Posterior cingulate gyrus (tissue), 11 donors: ENCODE results near the gene LGALSL.

Experiments used
- DNase-seq, 10 donors: peaks; one replicate each; pipeline versions ENCODE4 v3.0.0 to v3.0.0-alpha.2; 2020 to 2021; ENCODE audit warnings: mixed read lengths in 3 of 10
- intact Hi-C: fragments of 100-400 bp; cut with DNase I; formaldehyde crosslinking; loops from one replicate; pipeline ENCODE4 v1.15.1; 2023

The LGALSL gene

GRCh38 chr2:64488050-64488974, 34.4 kb downstream of the LGALSL start:
- intact Hi-C loops: no loop called here
- DNase-seq: peak in 8 of 10 donors; percentile 27 to 92 (median 79)

- intact Hi-C loops: no loop called here
- DNase-seq: no peak
Measured at GRCh38 chr2:64489081-64489751, 35.3 kb downstream of the LGALSL start.

- DNase-seq: no peak
- intact Hi-C loops: no loop called here
Measured at GRCh38 chr2:64491426-64491825, 37.5 kb downstream of the LGALSL start.

- DNase-seq: no peak
- intact Hi-C loops: no loop called here
Measured at GRCh38 chr2:64492272-64492671, 38.3 kb downstream of the LGALSL start.

GRCh38 chr2:64492821-64493220, 38.9 kb downstream of the LGALSL start:
- DNase-seq: no peak
- intact Hi-C loops: no loop called here

DNA sequence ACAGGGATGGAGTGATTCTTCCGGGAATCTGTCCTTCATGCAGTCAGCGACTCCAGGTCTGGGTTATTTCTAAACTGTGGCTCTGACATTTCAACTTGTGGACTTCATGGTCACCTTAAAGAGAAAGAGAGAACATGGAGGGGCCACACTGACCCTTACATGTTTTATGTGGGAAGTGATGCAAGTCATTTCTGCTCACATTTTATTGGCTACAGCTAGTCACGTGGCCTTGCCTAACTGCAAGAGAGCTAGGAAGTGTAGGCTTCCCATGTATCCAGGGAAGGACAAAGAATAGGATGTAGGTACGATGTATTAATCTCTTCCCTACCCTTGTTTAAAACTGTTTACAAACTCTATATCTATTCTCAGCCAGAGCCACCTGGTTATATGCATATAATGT, 39.8 kb downstream of the LGALSL start:
- intact Hi-C loops: no loop called here
- DNase-seq: no peak

GRCh38 chr2:64498438-64498837, 44.5 kb downstream of the LGALSL start:
- intact Hi-C loops: no loop called here

DNA sequence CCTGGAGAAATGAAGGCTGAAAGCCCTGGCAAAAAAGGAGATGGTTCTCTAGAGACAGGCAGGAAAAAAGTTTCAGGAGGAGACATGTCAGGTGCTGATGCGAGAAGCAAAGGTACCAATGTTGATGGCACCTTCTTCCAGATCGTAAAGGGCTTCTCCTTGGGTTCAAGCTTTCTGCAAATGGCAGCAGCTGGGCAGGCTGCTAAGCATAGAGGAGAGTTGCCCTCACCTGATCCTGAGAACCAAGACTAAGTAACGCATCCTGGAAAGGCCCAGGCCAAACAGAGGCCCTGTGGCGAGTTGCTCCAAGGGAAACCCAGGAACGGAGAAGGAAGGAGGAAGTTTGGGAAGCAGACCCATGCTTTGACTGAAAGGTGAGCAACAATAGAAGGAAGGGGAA, 46.6 kb downstream of the LGALSL start:
- intact Hi-C loops: no loop called here
- no peak for DNase-seq

More at GRCh38 chr2:64498438-64498837, 44.5 kb downstream of the LGALSL start:
- no peak for DNase-seq

GRCh38 chr2:64501946-64502345, 48.0 kb downstream of the LGALSL start:
- intact Hi-C loops: no loop called here
- no peak for DNase-seq

DNA sequence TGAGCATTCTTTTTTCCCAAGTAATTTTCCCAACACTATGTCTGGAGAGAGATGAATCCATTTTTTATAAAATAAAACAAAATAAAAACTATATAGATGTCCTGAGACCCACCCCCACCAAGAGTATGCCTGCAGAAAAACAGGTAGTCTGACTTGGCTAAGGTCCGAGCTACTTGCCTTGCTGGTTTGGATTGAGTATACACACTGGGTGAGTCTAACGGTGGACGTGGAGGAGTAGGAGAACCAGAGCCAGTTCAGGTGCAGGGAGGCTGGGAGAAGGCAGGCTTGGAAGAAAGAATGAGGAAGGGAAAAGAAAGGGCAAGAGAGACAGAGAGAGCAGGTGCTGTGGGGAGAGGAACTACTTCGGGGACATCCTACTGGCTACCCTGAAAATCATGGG, 48.9 kb downstream of the LGALSL start:
- intact Hi-C loops: no loop called here
- no peak for DNase-seq

GRCh38 chr2:64504774-64505720, 51.1 kb downstream of the LGALSL start:
- intact Hi-C loops: no loop called here
- peak in 1 of 10 donors; percentile 66 for DNase-seq

GRCh38 chr2:64506686-64507085, 52.7 kb downstream of the LGALSL start:
- intact Hi-C loops: no loop called here
- no peak for DNase-seq
